HG03521 (cell line): ENCODE results near the gene ALDH3A1.

Experiments
- ATAC-seq: cut with Tn5 transposase; IDR thresholded peaks from one replicate; pipeline ENCODE4 v1.9.1; 2021; ENCODE audit warnings: mild to moderate bottlenecking, moderate library complexity; ENCODE audit not compliant: unreplicated experiment

Gene ALDH3A1

GRCh38 chr17:19720631-19721426 is 27.3 kb downstream of the ALDH3A1 start:
- no peak for ATAC-seq

- no peak for ATAC-seq
Measured at GRCh38 chr17:19720210-19720475, 28.0 kb downstream of the ALDH3A1 start.

GRCh38 chr17:19719355-19720209 is 28.5 kb downstream of the ALDH3A1 start:
- ATAC-seq, result no peak

- no peak for ATAC-seq
Measured at GRCh38 chr17:19718613-19719354, 29.3 kb downstream of the ALDH3A1 start.

- no peak for ATAC-seq
Measured at GRCh38 chr17:19718041-19718612, 30.0 kb downstream of the ALDH3A1 start.

- no peak for ATAC-seq
Measured at GRCh38 chr17:19717411-19717908, 30.6 kb downstream of the ALDH3A1 start.

- no peak for ATAC-seq
Measured at GRCh38 chr17:19717031-19717360, 31.1 kb downstream of the ALDH3A1 start.

- ATAC-seq, result no peak
Measured at GRCh38 chr17:19716108-19717030, 31.7 kb downstream of the ALDH3A1 start, which contains the start of gene SLC47A2. TSS of gene SLC47A2 (minus strand) at chr17:19716584. CDS start at chr17:19716555, 29 bp downstream.

GRCh38 chr17:19714542-19715411 is 33.3 kb downstream of the ALDH3A1 start:
- ATAC-seq, result no peak

- ATAC-seq, result no peak
Measured at GRCh38 chr17:19713901-19714361, 34.2 kb downstream of the ALDH3A1 start.

- no peak for ATAC-seq
Measured at GRCh38 chr17:19713462-19713861, 34.6 kb downstream of the ALDH3A1 start.

GRCh38 chr17:19712436-19713004 is 35.6 kb downstream of the ALDH3A1 start:
- ATAC-seq, result no peak

- no peak for ATAC-seq
Measured at GRCh38 chr17:19709841-19710240, 38.3 kb downstream of the ALDH3A1 start.

- ATAC-seq, result no peak
Measured at GRCh38 chr17:19708431-19709175, 39.5 kb downstream of the ALDH3A1 start.

- no peak for ATAC-seq
Measured at GRCh38 chr17:19707728-19708221, 40.3 kb downstream of the ALDH3A1 start.

- no peak for ATAC-seq
Measured at GRCh38 chr17:19706791-19707727, 41.0 kb downstream of the ALDH3A1 start.
